HFF-Myc (cell line): Measurements from ENCODE around the gene SPIRE1.
"Not testable (repeated sequence)": the region's sequence is repeated elsewhere in the genome, so short reads cannot be mapped to it uniquely, and the experiment has no call there.

ENCODE experiments used
- DNase-seq: peaks from one replicate; pipeline ENCODE4 v3.0.0-alpha.2; 2011; ENCODE audit warnings: low read depth; ENCODE audit errors: extremely low read depth
- H3K4me3 ChIP-seq: replicated peaks from 2 replicates; pipeline ENCODE4 v1.5.1; 2011; ENCODE audit warnings: low read depth, mild to moderate bottlenecking, control low read depth, low read length
- TF ChIP-seq, protein P1 (sequence below): IDR thresholded peaks from 2 replicates; pipeline ENCODE4 v1.5.1; 2012; ENCODE audit warnings: mild to moderate bottlenecking, low read depth, low read length, control low read depth; ENCODE audit errors: missing control alignments

SPIRE1 gene

DNA sequence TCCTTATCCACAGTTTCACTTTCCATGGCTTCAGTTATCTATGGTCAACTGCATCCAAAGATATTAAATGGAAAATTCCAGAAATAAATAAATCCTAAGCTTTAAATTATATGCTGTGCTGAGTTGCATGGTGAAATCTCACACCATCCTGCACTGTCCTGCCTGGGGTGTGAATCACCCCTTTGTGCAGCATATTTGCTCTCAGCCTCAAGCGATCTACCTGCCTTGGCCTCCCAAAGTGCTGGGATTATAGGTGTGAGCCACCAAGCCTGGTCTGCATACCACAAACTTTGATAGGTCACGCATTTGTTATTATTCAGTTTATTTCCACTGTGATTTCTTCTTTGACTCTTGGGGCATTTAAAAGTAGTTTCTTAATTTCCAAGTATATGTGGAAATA, 117.2 kb downstream of the SPIRE1 start:
- TF ChIP-seq, protein P1, sequence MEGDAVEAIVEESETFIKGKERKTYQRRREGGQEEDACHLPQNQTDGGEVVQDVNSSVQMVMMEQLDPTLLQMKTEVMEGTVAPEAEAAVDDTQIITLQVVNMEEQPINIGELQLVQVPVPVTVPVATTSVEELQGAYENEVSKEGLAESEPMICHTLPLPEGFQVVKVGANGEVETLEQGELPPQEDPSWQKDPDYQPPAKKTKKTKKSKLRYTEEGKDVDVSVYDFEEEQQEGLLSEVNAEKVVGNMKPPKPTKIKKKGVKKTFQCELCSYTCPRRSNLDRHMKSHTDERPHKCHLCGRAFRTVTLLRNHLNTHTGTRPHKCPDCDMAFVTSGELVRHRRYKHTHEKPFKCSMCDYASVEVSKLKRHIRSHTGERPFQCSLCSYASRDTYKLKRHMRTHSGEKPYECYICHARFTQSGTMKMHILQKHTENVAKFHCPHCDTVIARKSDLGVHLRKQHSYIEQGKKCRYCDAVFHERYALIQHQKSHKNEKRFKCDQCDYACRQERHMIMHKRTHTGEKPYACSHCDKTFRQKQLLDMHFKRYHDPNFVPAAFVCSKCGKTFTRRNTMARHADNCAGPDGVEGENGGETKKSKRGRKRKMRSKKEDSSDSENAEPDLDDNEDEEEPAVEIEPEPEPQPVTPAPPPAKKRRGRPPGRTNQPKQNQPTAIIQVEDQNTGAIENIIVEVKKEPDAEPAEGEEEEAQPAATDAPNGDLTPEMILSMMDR: no peak
- H3K4me3 ChIP-seq: no peak overlapping the region
- no peak for DNase-seq

DNA sequence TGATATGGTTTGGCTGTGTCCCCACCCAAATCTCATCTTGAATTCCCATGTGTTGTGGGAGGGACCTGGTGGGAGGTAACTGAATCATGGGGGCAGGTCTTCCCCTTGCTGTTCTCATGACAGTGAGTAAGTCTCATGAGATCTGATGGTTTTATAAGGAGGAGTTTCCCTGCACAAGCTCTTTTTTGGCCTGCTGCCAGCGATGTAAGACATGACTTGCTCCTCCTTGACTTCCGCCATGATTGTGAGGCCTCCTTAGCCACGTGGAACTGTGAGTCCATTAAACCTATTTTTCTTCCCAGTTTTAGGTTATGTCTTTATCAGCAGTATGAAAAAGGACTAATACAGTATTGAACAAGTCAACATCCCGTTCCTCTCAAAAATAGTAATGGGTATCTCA, 118.7 kb downstream of the SPIRE1 start:
- DNase-seq, H3K4me3 ChIP-seq: not testable (repeated sequence)

DNA sequence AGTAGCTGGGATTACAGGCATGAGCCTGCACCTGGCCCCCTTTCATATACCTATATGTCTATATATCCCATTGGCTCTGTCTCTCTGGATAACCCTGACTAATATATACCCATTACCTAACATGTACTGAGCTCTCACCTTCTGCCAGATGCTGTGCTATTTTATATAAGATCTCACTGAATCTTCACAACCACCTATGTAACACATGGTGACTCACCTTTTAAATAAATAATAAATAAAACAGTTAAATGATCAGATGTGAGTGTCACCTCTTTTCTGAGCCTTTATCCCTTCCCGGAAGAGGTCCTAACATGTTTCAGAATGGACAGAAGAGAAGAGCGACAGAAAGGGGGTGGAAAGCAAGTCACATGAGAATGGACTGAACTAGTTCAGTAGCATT, 123.1 kb downstream of the SPIRE1 start:
- no peak overlapping the region for H3K4me3 ChIP-seq
- TF ChIP-seq, protein P1: no peak
- no peak for DNase-seq

DNA sequence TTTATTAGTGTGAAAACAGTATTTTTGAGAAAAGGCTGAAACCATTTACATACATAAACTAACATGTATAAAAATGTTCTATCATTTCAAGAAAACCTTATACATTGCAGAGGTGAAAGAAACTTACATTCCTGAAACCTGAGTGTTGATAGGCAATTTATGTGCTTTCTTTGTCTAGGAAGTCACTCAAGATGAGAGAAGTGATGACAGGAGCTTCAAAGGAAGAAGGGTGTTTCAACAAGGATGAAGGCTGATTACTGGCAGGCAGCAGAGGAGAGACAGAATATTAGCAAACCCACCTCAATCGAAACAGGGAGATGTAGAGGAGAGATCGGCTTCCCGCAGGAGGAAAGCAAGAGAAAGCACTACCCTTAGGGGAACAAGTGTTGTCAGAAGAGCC, 125.2 kb downstream of the SPIRE1 start:
- DNase-seq: no peak
- TF ChIP-seq, protein P1: no peak
- H3K4me3 ChIP-seq: no peak overlapping the region

DNA sequence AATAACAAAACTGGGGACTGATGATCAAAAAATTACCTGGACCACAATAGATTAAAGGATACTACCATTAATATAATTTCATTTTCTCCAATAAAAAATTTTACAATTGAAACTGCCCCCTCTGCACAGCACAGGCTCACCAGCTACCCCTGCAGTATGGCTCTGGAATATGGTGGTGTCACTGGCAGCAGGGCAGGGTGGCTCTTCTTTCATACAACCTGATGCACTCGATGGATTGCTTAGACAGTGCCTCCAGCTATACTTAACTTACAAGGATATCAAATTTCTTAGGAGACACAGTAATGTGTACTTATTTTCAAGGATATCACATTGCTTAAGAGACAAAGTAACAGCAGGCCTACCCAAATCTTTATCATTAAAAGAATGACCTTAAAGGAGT, 126.2 kb downstream of the SPIRE1 start:
- DNase-seq: no peak
- TF ChIP-seq, protein P1: peak; percentile 6

DNA sequence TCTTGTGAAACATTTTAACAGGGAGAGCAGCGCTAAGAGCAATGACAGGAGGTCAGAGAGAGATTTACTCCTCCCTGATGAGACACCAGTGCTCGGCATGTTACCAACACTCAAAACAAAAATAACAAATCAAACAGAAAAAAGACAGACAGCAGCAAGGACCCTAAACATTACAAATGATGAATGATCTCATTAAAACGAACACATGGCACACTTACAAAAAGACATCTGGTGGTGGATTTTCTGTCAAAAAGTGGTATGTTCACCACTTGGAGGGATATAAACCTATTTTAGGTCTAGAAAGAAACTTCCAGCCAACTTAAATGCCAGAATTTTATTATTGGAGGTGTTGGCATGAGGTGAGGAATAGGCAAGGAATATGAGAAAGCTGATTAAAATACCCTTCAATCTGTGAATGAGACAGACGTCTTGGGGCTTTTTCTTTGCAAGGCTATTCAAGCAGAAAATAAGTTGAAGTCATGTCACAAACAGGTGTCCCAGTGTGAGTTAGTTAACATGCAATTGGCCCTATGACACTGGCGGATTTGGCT, 137.4 kb downstream of the SPIRE1 start:
- no peak overlapping the region for H3K4me3 ChIP-seq
- TF ChIP-seq, protein P1: no peak
- no peak for DNase-seq

More for the DNA sequence above, 126.2 kb downstream of the SPIRE1 start:
- no peak overlapping the region for H3K4me3 ChIP-seq

DNA sequence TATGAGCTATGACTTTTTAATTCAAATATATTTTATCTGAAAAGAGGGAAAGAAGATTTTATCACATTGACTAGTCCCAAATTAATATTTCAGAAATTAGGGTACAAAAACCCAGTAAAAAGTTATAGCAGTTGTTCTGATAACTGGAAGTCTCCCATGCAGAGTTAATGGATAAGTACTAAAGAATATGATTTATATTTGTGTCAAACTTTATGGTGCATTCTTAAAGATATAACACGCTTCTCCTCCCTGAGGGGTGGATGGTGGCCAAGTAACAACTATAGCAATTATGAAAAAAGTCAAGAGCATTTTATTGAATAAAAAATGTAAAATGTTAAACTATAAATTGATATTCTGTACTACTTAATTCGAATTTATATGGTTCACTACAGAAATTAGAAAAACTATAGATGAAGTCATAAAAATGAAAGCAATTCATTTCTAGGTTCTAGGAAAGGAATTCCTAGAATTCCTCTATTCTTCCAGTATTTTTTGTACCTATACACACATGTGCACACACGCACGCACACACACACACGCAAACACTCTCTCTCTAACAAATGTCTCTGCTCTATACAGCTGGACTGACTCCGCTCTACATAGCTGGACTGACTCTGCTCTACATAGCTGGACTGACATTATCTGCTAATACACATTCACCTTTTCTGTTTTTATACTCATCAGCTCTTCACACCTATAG, 138.9 kb downstream of the SPIRE1 start:
- TF ChIP-seq, protein P1: no peak
- H3K4me3 ChIP-seq: no peak overlapping the region
- DNase-seq: no peak
